Loucy (cell line): ENCODE measurements around the gene SF3B2.

Experiments used
- EZH2phosphoT487 ChIP-seq: fragments of 200-600 bp; IDR thresholded peaks from 2 replicates; pipeline ENCODE4 v1.6.1; 2018; ENCODE audit warnings: antibody characterized with exemption, mild to moderate bottlenecking, moderate library complexity, borderline replicate concordance
- TF ChIP-seq, protein P1 (sequence below): fragments of 200-600 bp; sonication (generic); conservative IDR thresholded peaks from 2 replicates; pipeline ENCODE4 v1.5.1; 2014; ENCODE audit warnings: mild to moderate bottlenecking, antibody characterized with exemption, low read length

DNA sequence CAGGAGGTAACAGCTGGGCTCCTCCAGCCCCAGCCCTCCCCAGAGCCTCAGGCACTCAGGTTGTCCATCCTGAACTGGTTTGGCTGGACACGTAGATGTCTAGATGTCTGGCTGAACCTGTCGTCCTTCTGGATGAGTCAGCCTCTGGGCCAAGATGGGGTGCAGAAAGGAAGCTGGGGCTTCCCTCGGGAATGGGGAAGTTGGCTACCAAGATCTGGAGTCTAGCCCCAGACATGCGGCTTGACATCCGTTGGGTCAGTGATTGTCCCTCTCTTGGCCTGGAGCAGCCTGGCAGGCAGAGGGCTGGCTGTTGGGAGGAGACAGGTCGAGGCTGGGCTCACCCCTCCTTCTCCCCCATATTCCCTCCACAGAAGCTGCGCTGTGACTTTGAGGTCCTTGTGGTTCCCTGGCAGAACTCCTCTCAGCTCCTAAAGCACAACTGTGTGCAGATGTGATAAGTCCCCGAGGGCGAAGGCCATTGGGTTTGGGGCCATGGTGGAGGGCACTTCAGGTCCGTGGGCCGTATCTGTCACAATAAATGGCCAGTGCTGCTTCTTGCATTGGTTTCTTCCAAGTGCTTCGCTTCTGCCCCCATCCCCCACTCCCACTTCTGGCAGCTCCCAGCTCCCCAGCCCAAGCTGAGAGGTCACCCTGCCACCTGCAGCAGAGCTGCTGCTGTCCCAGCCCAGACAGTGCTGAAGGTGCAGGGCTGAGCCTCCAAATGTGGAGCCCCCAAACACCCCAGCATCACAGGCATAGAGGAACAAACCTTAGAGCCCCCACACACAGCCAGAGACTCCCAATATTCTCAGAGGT, 39.0 kb upstream of the SF3B2 start:
- TF ChIP-seq, protein P1, sequence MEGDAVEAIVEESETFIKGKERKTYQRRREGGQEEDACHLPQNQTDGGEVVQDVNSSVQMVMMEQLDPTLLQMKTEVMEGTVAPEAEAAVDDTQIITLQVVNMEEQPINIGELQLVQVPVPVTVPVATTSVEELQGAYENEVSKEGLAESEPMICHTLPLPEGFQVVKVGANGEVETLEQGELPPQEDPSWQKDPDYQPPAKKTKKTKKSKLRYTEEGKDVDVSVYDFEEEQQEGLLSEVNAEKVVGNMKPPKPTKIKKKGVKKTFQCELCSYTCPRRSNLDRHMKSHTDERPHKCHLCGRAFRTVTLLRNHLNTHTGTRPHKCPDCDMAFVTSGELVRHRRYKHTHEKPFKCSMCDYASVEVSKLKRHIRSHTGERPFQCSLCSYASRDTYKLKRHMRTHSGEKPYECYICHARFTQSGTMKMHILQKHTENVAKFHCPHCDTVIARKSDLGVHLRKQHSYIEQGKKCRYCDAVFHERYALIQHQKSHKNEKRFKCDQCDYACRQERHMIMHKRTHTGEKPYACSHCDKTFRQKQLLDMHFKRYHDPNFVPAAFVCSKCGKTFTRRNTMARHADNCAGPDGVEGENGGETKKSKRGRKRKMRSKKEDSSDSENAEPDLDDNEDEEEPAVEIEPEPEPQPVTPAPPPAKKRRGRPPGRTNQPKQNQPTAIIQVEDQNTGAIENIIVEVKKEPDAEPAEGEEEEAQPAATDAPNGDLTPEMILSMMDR: no peak
- TF ChIP-seq EZH2phosphoT487: no peak
